ENCODE data around the gene ANAPC2.

GRCh38 chr9:137158625-137159024, 29.7 kb downstream of the ANAPC2 start:
- TF ChIP-seq CTCF (conservative IDR thresholded peaks at IDR 0.05) (no peak), EZH2 (IDR thresholded peaks at IDR 0.05; ENCODE audit: low read depth) (no peak)

Measured in PC-9 (cell line).